Adipose tissue (tissue), 3 donors: ENCODE measurements around the gene CIAO3. TPM values are rescaled to one million over a fixed set of nuclear protein-coding genes. Genes with fewer than 3 reads are reported as not detected.
"Not testable (repeated sequence)": the region's sequence is repeated elsewhere in the genome, so short reads cannot be mapped to it uniquely, and the experiment has no call there.

Experiments
- H3K27ac ChIP-seq: one replicate; pipeline ENCODE4 v1.5.1; 2013; ENCODE audit warnings: low read depth, low read length
- WGBS, 3 donors: extraction: QIAGEN DNeasy Blood & Tissue Kit; methylation state at CpG; one replicate each; pipeline ENCODE4 v1.1.7; 2013; 5-methylcytosine and 5-hydroxymethylcytosine counted together
- polyA plus RNA-seq, 3 donors: library from polyadenylated mRNA; stranded (reverse); fragments of 200-250 nt; gene quantifications; one replicate each; pipeline ENCODE4 v1.2.3, GENCODE V29; 2013
- donor health status: healthy with polysubstance abuse.
- donor health status: Bipolar disorder and iron deficiency.
- donor health status: healthy.

CIAO3 gene
- polyA plus RNA-seq, 3 donors = 16.0 to 23.7 (median 19.0) TPM

- no peak overlapping the region for H3K27ac ChIP-seq
- WGBS, 3 donors = 72 to 77% (median 76%) methylated on average over 10 to 11 of the region's 11 CpGs
These were observed 37.6 kb upstream of the CIAO3 start for GRCh38 chr16:778447-778846.

GRCh38 chr16:777826-778225, 37.0 kb upstream of the CIAO3 start:
- H3K27ac ChIP-seq = no peak overlapping the region
- 17 to 25% (median 22%) methylated on average over 16 of the region's 16 CpGs for WGBS, 3 donors

GRCh38 chr16:776824-777223, 36.0 kb upstream of the CIAO3 start:
- WGBS, 3 donors = 84 to 90% (median 89%) methylated on average over 9 of the region's 9 CpGs

GRCh38 chr16:776298-776697, 35.5 kb upstream of the CIAO3 start:
- H3K27ac ChIP-seq = not testable (repeated sequence)
- 87 to 92% (median 92%) methylated on average over 10 of the region's 10 CpGs for WGBS, 3 donors

More at GRCh38 chr16:776824-777223, 36.0 kb upstream of the CIAO3 start:
- H3K27ac ChIP-seq = no peak overlapping the region

GRCh38 chr16:775236-775796, 34.5 kb upstream of the CIAO3 start:
- H3K27ac ChIP-seq = no peak overlapping the region
- 60 to 79% (median 68%) methylated on average over 22 to 36 of the region's 36 CpGs for WGBS, 3 donors

- H3K27ac ChIP-seq = no peak overlapping the region
- WGBS, 3 donors = 75 to 82% (median 77%) methylated on average over 36 to 46 of the region's 46 CpGs
These were observed 33.5 kb upstream of the CIAO3 start for GRCh38 chr16:774086-775001.

GRCh38 chr16:772959-773358, 32.2 kb upstream of the CIAO3 start:
- H3K27ac ChIP-seq = no peak overlapping the region
- WGBS, 3 donors = 83 to 86% (median 84%) methylated on average over 18 of the region's 18 CpGs

GRCh38 chr16:770411-770810, 29.6 kb upstream of the CIAO3 start:
- no peak overlapping the region for H3K27ac ChIP-seq
- WGBS, 3 donors = 63 to 72% (median 71%) methylated on average over 6 to 13 of the region's 13 CpGs

GRCh38 chr16:769934-770333, 29.1 kb upstream of the CIAO3 start:
- WGBS, 3 donors = 66 to 71% (median 68%) methylated on average over 17 to 19 of the region's 19 CpGs

GRCh38 chr16:769184-769784, 28.5 kb upstream of the CIAO3 start:
- WGBS, 3 donors = 31 to 63% (median 58%) methylated on average over 15 to 20 of the region's 20 CpGs
- H3K27ac ChIP-seq = no peak overlapping the region

More at GRCh38 chr16:769934-770333, 29.1 kb upstream of the CIAO3 start:
- no peak overlapping the region for H3K27ac ChIP-seq

GRCh38 chr16:768428-768827, 27.6 kb upstream of the CIAO3 start:
- H3K27ac ChIP-seq = no peak overlapping the region
- WGBS, 3 donors = 62 to 78% (median 72%) methylated on average over 15 to 21 of the region's 21 CpGs

GRCh38 chr16:767743-768235, 27.0 kb upstream of the CIAO3 start:
- 34 to 62% (median 53%) methylated on average over 7 to 20 of the region's 38 CpGs for WGBS, 3 donors

GRCh38 chr16:766820-767640, 26.2 kb upstream of the CIAO3 start:
- H3K27ac ChIP-seq = no peak overlapping the region
- 60 to 66% (median 64%) methylated on average over 32 to 37 of the region's 48 CpGs for WGBS, 3 donors

More at GRCh38 chr16:767743-768235, 27.0 kb upstream of the CIAO3 start:
- no peak overlapping the region for H3K27ac ChIP-seq

- WGBS, 3 donors = 78 to 87% (median 83%) methylated on average over 29 of the region's 29 CpGs
- no peak overlapping the region for H3K27ac ChIP-seq
These were observed 25.4 kb upstream of the CIAO3 start for GRCh38 chr16:766008-766819.

- H3K27ac ChIP-seq = no peak overlapping the region
- 88 to 93% (median 93%) methylated on average over 25 to 29 of the region's 29 CpGs for WGBS, 3 donors
These were observed 24.7 kb upstream of the CIAO3 start for GRCh38 chr16:765488-765865.

- H3K27ac ChIP-seq = no peak overlapping the region
- 79 to 83% (median 82%) methylated on average over 35 to 38 of the region's 38 CpGs for WGBS, 3 donors
These were observed 24.2 kb upstream of the CIAO3 start for GRCh38 chr16:764848-765487.

GRCh38 chr16:764184-764750, 23.5 kb upstream of the CIAO3 start:
- 66 to 69% (median 67%) methylated on average over 17 to 20 of the region's 20 CpGs for WGBS, 3 donors

More at GRCh38 chr16:764184-764750, 23.5 kb upstream of the CIAO3 start:
- no peak overlapping the region for H3K27ac ChIP-seq
